Fibroblast of mammary gland (primary cell): ENCODE measurements around the gene TLL2.

ENCODE experiments used
- DNase-seq: peaks from one replicate; pipeline ENCODE4 v3.0.0-alpha.2; 2010; ENCODE audit warnings: low read depth
- H3K4me3 ChIP-seq: 2 replicates; pipeline ENCODE4 v1.5.1; 2011; ENCODE audit warnings: low read depth, mild to moderate bottlenecking, low read length, moderate library complexity; ENCODE audit not compliant: control insufficient read depth
- TF ChIP-seq, protein P1 (sequence below): conservative IDR thresholded peaks from 2 replicates; pipeline ENCODE4 v1.5.1; 2011; ENCODE audit warnings: low read depth, low read length, inconsistent platforms; ENCODE audit not compliant: control insufficient read depth, insufficient read depth

TLL2 gene

DNA sequence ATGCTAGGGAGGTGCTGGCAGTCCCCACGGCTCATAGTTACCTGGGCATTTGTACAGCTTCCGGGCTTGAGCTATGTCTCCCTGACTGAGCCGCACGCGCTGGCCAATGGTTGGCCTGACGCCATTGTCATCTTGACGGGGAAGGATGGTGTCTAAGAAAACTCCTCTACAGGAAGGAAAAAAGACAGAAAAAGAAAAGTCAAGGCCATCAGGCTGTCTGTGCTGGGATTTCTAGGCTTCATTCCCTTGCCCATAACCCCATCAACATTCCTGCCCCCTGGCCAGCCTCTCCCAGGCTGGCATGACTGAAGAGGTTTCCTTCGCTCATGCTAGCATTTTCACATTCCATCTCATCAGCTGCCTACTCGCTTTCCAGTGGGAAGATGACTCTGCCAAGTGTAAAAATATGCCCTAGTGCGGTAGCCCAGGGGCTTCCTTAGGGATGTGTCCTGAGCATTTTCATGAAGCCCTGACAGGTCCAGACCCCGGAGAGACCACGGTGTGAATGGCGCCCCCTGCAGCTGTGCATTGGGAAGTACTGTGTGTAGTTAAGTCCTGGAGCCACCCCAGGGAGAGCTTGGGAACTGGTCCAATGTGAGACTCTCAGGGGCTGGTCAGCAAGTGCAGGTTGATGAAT is 100.5 kb downstream of the TLL2 start:
- no peak overlapping the region for H3K4me3 ChIP-seq
- TF ChIP-seq, protein P1, sequence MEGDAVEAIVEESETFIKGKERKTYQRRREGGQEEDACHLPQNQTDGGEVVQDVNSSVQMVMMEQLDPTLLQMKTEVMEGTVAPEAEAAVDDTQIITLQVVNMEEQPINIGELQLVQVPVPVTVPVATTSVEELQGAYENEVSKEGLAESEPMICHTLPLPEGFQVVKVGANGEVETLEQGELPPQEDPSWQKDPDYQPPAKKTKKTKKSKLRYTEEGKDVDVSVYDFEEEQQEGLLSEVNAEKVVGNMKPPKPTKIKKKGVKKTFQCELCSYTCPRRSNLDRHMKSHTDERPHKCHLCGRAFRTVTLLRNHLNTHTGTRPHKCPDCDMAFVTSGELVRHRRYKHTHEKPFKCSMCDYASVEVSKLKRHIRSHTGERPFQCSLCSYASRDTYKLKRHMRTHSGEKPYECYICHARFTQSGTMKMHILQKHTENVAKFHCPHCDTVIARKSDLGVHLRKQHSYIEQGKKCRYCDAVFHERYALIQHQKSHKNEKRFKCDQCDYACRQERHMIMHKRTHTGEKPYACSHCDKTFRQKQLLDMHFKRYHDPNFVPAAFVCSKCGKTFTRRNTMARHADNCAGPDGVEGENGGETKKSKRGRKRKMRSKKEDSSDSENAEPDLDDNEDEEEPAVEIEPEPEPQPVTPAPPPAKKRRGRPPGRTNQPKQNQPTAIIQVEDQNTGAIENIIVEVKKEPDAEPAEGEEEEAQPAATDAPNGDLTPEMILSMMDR: no peak
- no peak for DNase-seq

DNA sequence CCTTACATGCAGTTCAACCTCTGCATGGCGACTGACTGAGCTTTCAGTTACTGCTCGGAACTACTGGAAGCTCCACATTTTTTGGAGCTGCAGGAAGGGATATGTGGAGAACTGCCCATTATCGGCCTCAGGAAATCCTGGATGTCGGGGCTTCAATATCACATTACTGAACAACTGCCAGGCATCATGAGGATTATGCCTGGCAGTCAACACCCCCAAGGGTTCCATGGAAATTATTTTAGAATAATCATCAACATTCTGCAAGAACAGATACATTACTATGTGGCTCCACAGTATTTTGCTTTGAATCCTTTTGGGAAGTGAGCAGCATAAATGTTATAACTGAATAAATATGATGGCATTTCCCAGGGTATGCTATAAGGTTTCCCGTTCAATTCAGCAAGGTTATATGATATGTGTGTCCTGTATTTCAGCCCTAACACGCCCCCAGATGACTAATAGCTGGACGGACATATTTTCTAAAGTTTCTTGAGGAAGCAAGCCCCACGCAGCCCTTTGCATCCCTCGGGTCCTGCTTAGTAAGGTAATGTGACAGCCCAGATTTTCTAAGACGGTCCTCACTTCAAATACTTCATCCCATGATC is 101.9 kb downstream of the TLL2 start:
- TF ChIP-seq, protein P1: no peak
- DNase-seq: no peak
- H3K4me3 ChIP-seq: no peak overlapping the region

DNA sequence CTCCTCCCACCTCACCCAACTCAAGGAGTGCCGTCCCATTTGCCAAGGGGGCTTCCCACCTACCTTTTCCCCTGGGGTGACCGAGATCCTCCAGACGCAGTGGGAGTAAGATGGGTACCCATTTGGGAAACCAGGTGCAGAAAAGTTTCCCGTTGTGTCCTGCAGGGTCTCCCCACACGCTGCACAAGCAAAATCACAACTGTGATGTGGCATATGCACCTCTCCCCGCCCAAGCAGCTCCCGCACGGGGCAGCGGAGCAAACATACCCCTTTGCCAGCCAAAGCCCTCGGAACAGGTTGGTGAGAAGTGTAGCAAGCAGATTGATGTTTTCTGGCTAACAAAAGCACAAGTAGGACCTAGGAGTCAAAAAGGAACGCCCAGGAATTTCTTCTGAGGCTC is 103.4 kb downstream of the TLL2 start:
- DNase-seq: no peak

DNA sequence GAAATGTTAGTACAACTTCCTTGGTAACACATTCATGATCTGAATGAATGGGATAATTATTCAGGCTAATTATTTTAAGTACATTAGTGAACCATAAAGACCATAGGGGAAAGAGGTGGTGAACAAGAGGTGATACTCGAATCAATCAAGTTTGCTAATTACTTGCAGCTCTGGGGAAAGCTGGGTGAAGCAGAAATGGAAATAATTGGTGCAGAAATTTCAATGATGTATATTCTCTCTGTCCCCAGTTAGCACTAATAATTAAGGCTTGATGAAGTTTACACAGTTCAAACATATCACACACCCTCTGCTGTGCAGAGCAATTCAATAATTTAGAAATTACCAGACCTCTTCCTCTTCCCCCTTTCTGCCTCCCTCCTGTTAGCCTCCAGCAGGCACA is 105.5 kb downstream of the TLL2 start:
- TF ChIP-seq, protein P1: no peak
- no peak for DNase-seq
- H3K4me3 ChIP-seq: no peak overlapping the region

More for the DNA sequence above, 103.4 kb downstream of the TLL2 start:
- no peak overlapping the region for H3K4me3 ChIP-seq
- TF ChIP-seq, protein P1: no peak

DNA sequence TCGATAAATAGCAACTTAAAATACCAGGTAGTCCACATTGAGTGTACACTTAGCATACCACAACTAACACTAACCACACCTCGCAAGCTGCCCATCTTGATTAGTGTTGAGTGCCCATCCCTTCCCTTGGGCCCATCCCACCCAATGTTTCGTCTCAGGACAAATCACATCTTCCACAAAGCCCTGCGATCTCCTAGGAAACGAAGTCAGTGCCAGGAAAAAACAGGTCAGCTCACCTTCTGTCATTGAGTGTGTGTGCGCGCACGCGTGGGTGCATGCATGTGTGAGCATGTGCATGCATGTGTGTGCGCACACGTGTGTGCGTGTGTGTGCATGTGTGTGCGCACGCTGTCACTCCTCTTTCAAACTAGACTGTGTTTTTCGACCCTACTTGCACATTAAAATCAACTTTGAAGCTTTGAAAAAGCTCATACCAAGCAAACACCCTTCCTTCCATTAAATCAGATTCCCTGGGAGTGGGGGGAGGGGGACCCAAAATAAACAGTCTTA is 106.1 kb downstream of the TLL2 start:
- DNase-seq: no peak
- H3K4me3 ChIP-seq: no peak overlapping the region
- TF ChIP-seq, protein P1: no peak

DNA sequence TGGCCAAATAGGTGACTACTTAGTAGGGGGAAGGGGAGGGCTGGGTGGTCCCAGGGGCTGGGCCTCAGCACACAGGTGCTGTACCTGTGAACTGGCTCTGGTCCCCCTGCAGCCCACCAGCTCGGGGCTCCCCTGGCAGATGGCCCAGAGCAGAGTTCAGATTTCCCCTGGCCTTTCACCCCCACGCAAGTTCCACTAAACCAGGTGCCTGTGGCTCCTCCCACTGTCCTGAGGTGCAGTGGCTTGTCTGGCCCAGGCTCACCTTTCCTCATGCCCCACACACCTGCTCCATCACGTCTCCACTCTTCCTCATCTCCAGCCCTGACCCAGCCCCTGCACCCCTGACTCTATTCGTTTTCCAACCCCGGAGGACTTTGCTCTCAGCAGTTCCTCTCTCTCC is 107.6 kb downstream of the TLL2 start:
- no peak for DNase-seq
- TF ChIP-seq, protein P1: no peak
- H3K4me3 ChIP-seq: no peak overlapping the region
